ENCODE results near the gene RABAC1.
"Not testable (repeated sequence)": the region's sequence is repeated elsewhere in the genome, so short reads cannot be mapped to it uniquely, and the experiment has no call there.

RABAC1 gene

GRCh38 chr19:41944336-41944735 is 14.8 kb downstream of the RABAC1 start:
- DNase-seq, result no peak

GRCh38 chr19:41941410-41942202 is 17.5 kb downstream of the RABAC1 start:
- no peak for DNase-seq

- DNase-seq, result no peak
Observed at GRCh38 chr19:41940731-41941409, 18.3 kb downstream of the RABAC1 start.

GRCh38 chr19:41939861-41940730 is 19.0 kb downstream of the RABAC1 start:
- no peak for DNase-seq

- DNase-seq, result not testable (repeated sequence)
Observed at GRCh38 chr19:41939209-41939608, 19.9 kb downstream of the RABAC1 start.

- no peak for DNase-seq
Observed at GRCh38 chr19:41937525-41938468, 21.3 kb downstream of the RABAC1 start.

- DNase-seq, result no peak
Observed at GRCh38 chr19:41936961-41937360, 22.2 kb downstream of the RABAC1 start.

GRCh38 chr19:41936416-41936850 is 22.7 kb downstream of the RABAC1 start:
- DNase-seq, result no peak

- DNase-seq, result no peak
Observed at GRCh38 chr19:41935760-41936415, 23.2 kb downstream of the RABAC1 start.

GRCh38 chr19:41934849-41935374 is 24.2 kb downstream of the RABAC1 start:
- peak; percentile 77 to 80 for DNase-seq

- no peak for DNase-seq
Observed at GRCh38 chr19:41933693-41934426, 25.3 kb downstream of the RABAC1 start.

- no peak for DNase-seq
Observed at GRCh38 chr19:41932720-41933332, 26.3 kb downstream of the RABAC1 start.

GRCh38 chr19:41932259-41932719 is 26.8 kb downstream of the RABAC1 start:
- no peak for DNase-seq

GRCh38 chr19:41930926-41931592 is 28.1 kb downstream of the RABAC1 start:
- no peak for DNase-seq

- DNase-seq, result no peak
Observed at GRCh38 chr19:41930322-41930722, 28.8 kb downstream of the RABAC1 start.

- DNase-seq, result no peak
Observed at GRCh38 chr19:41929536-41930071, 29.5 kb downstream of the RABAC1 start.

- DNase-seq, result no peak
Observed at GRCh38 chr19:41928754-41929535, 30.2 kb downstream of the RABAC1 start.

GRCh38 chr19:41928221-41928683 is 30.9 kb downstream of the RABAC1 start, which contains the start of gene ERFL:
Gene ERFL, minus strand, starts transcription at chr19:41928449. Its CDS starts 15,530 bp downstream, at chr19:41912919.
- DNase-seq, result no peak

Data from stimulated activated CD4-positive, alpha-beta T cell treated with anti-CD3 and anti-CD28 coated beads, Interleukin-2, amount 100 ng/mL, for 48 hours (primary cell).